Measurements from ENCODE around the gene RETREG3.
A peak's percentile ranks its signal among the peaks of the same experiment; 100 is the strongest.

Gene RETREG3

GRCh38 chr17:42612013-42612412 is 2.8 kb upstream of the RETREG3 start:
- DNase-seq = no peak

GRCh38 chr17:42609814-42610801 is 934 bp upstream of the RETREG3 start:
- DNase-seq = peak; percentile 28

GRCh38 chr17:42608305-42609181 is 631 bp downstream of the RETREG3 start:
- DNase-seq = no peak

DNA sequence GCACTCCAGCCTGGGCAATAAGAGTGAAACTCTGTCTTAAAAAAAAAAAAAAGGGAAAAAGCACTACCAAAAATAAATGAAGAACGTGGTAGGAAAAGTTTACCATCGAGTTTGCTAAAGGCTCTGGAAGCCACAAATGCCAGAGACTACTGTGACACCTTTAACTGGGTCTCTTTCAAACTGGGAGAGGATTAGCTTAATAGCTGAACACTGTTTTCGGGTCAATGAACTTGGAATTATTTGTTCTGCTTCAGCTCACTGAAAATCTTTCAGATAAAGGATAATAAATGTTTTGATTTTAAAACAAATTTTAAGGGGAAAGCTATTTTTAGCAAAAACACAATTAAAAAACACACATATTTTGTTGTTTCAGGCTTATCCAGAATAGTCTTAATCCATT is 1.4 kb downstream of the RETREG3 start:
- no peak for DNase-seq

DNA sequence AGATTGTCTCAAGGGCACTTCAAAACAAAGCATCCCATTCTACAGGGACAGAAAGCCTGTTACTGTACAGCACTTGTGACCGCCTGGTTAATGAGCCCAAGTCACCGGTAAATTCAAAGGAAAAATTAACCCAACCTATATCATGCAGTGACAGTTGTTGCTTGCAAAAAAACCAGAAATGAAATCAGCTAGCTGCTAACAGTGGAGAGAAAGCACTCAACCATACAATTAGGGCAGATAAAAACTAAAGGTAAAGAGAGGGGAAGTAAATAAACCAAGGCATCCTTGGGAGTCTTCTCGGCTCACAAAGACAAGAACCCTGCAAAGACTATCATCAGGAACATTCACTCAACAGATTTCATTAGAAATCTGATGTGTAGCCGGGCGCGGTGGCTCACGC is 5.9 kb downstream of the RETREG3 start:
- no peak for DNase-seq

GRCh38 chr17:42598905-42599304 is 10.3 kb downstream of the RETREG3 start:
- no peak for DNase-seq

- no peak for DNase-seq
Measured at GRCh38 chr17:42596386-42596785, 12.8 kb downstream of the RETREG3 start.

GRCh38 chr17:42591411-42591810 is 17.8 kb downstream of the RETREG3 start:
- no peak for DNase-seq

- no peak for DNase-seq
Measured at GRCh38 chr17:42590886-42591285, 18.3 kb downstream of the RETREG3 start.

GRCh38 chr17:42586514-42587230 is 22.5 kb downstream of the RETREG3 start:
- DNase-seq = no peak

DNA sequence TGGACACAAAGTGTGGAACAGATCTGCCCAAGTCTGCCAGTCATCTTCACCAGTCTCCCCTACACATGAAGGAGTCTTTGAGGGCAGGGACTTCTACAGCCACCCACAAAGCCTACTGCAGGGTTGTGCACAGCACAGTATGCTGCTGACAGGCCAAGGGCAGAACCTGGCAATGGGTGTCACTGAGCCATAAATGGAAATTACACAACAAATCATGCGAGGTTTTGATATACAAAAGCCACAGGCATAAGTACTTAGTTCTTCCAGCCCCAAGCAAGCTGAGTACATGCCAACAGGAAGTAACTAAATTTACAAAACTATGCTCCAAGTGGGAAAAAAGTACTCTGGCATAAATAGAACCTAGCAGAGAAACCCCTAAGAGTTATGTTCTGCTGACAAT is 23.8 kb downstream of the RETREG3 start:
- DNase-seq = no peak

- DNase-seq = no peak
Measured at GRCh38 chr17:42584880-42585279, 24.3 kb downstream of the RETREG3 start.

DNA sequence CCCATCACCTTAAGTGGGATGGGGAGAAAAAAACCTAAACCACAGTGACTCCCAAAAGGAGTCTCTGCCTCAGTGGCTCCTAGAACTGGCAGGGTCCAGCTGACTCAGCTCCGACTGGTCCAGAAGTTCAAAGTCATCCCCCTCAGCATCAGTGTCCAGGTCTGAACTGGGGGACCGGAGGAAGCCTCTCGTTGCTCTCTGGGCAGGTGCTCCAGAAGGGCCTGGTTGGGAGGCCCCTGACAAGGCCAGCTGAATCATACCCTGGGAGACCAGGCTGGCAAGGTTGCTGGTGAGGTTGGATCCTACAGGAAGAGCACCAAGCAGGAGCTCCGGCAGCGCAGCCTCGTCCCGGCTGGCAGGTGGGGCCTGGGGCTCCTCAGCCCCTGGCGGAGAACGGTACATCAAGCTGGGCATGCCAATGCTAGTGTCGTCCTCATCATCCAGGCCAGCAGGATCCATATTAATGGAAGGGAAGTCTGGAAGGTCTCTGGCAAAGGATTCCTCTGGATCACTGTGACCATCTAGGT is 27.4 kb downstream of the RETREG3 start:
- no peak for DNase-seq

DNA sequence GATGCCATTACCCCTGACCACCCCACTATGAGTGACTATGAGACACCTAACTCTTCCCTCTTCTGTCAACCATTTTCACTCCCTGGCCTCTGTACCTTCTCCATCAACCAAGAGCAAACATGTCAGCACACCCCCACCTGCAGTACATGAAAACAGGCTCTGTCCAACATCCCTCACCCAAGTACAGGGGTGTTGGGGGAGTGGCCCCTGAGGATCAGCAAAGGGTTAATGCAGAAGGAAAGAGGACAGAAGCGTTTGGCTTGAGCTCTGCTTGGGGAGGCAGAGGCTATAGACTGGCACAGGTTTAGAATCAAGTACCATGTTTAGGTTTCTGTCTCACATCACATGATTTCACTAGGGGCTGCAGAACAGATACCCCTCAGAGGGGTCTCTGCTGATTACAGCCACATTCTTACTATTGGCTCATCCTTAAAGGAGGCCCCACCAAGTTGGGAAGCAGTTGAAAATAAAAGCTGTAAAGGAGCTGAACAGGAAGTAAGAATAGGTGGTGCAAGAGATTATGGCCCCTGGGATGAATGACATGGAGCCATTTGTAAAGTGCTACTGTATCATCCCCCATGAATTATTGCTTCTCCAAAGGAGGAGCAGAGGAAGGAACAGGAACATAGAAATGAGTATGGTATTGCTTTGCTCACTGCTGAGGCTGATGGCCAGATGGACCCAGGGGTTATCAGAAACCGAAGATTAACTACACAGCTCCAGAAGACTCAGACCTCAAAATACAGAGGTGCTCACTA is 29.2 kb downstream of the RETREG3 start:
- DNase-seq = no peak

- DNase-seq = peak; percentile 71
Measured at GRCh38 chr17:42578282-42578869, 30.8 kb downstream of the RETREG3 start.

DNA sequence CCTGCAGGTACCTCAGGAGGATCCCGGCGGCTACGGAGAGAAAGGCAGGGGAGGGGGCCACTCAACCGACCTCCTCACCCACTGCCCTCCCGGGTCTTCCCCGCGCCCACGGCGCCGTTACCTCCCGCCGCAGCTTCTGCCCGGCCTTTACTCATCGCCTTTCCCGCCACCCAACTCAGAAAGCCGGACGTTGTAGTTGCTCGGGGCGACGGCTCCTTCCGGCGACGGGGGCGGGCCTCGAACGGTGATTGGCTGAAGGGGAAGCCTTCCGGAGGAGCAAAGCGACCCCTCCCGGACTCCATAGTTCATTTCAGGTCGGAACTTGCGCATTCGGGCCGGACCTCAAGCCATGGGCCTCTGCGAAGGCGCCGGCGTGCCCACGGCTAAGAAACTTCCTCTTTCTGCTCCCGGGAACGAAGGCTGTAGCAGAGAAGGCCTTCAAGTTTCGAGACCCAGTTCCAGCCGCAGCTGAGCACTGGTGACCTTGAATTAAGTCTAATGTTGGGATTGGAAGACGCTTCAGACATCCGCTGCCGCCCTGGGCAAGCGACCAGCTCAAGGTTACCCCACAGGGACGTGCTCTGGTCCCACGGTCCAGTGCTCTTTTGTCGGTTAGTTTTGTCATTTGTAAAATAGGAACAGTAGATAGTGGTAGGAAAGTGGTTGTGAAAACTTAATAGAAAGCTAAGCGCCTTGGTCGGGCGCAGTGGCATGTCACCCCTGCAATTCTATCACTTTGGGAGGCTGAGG is 31.5 kb downstream of the RETREG3 start, which contains the start of gene PSMC3IP:
PSMC3IP (minus strand) TSS at position 198 of the 750 bp plus-strand sequence; CDS start at position 155, 43 bp downstream.
- DNase-seq = peak; percentile 91

DNA sequence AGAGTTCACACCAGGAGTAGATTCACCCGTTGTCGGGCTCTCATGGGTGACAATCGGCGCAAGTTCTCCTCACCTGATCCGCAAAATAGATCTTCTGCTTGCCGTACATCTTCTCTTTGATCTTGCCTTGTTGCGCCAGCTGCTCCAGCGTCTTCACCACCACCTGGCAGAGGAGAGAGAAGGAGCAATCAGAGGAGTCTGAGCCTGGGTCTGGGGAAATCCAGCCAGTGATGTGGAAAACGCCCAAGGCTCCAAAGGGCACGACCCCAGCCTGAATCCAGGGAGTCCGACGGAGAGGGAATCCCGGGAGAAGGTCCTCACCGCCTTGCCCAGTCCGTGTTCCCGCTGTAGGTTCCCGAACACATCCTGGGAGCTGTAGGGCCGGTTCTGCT is 32.0 kb downstream of the RETREG3 start:
- DNase-seq = no peak

- no peak for DNase-seq
Measured at GRCh38 chr17:42574463-42574862, 34.7 kb downstream of the RETREG3 start.

DNA sequence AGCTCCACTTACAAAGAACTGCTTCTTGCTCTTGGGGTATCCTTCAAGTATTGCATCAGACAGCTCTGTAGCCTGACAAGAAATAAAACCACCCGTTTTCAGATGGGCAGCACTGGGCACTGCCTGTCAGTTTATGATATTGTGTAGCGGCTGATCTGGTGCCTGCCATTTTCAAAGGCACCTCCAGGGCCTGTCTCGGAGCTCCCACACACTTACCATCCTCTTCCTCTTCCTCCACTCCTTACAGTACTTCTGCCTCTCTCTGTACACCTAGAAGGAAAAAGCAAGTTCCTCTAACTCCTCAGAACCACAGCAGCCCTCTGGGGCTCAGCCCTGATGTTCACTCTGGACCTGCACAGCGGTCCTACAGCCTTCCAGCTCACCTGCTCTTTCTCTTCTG is 36.1 kb downstream of the RETREG3 start:
- DNase-seq = no peak

- no peak for DNase-seq
Measured at GRCh38 chr17:42571435-42572225, 37.5 kb downstream of the RETREG3 start.

All from activated CD8-positive, alpha-beta memory T cell treated with anti-CD3 and anti-CD28 coated beads, Interleukin-2, amount 50 U/mL, for 4 hours (primary cell).